GM12892 (cell line): ENCODE measurements around the gene MICAL3.

Source experiments
- DNase-seq: peaks from one replicate; pipeline ENCODE4 v3.0.0; 2011; ENCODE audit not compliant: insufficient read length
- FAIRE-seq: peaks from 2 replicates; lab custom pipeline; 2011; peaks lifted over from hg19 to GRCh38; lab: Jason Lieb, UNC
- POLR2A ChIP-seq: IDR thresholded peaks from 2 replicates; pipeline ENCODE4 v1.6.1; 2011; ENCODE audit warnings: low read depth, low read length, control low read depth
- POLR2AphosphoS5 ChIP-seq: IDR thresholded peaks from 2 replicates; pipeline ENCODE4 v1.6.1; 2011; ENCODE audit warnings: low read depth, low read length, control low read depth
- TAF1 ChIP-seq: IDR thresholded peaks from 2 replicates; pipeline ENCODE4 v1.6.1; 2011; ENCODE audit warnings: low read depth, mild to moderate bottlenecking, control low read depth, low read length, borderline replicate concordance

The MICAL3 gene

DNA sequence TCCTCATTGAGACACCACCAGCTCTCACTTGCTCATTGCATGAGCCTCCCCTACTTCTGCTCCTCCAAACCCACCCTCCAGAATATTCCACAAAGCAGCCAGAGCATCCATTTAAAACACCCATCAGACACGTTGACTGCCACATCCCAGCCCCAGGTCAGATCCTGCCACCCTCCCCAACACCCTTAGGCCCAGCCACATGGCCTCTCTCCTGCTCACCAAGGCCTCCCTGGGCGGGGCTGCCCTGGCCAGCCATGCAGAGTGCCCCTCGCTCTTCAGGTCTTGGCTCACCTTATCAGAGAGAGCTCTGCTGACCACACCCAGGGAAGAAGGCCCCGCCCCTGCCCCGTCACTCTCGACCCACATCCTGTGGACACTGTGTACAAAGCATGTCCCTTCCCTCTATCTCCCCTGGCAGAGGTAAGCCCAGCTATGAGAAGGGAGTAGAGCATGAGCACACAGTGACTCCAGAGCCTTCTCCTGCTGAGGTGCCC is 106.8 kb downstream of the MICAL3 start:
- DNase-seq = no peak
- no peak for FAIRE-seq
- TF ChIP-seq TAF1 (no peak), POLR2A (no peak), POLR2AphosphoS5 (no peak)

DNA sequence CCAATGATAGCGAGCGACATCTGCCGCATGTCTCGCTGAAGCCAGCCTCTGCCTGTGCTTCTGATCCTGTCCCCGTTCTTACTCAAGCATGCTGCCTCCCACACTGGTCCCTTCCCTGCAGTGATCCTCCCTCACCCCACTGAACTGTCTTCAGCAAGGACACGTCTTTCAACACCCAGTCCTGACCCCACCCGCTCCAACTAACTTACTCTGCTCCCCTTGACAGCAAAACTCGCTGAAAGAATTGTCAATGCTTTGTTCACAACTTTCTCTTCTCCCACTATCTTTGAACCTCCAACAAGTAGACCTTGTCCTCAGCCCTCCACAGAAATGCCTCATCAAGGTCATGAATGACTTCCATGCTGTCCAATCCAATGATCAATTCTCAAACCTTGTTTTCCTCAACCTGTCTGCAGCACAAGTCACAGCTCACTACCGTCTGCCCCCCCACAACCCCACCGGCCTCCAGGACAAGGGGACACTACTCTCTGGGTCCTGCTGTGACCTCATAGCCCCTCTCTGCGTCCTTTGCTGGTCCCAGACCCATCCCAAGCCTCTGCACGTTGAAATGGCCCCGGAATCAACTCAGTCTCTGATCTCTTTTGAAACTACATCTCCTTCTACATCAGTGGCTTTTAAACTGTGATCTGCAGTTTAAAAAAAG is 108.0 kb downstream of the MICAL3 start:
- FAIRE-seq (no peak), DNase-seq (no peak)
- TF ChIP-seq TAF1 (no peak), POLR2AphosphoS5 (no peak), POLR2A (no peak)

DNA sequence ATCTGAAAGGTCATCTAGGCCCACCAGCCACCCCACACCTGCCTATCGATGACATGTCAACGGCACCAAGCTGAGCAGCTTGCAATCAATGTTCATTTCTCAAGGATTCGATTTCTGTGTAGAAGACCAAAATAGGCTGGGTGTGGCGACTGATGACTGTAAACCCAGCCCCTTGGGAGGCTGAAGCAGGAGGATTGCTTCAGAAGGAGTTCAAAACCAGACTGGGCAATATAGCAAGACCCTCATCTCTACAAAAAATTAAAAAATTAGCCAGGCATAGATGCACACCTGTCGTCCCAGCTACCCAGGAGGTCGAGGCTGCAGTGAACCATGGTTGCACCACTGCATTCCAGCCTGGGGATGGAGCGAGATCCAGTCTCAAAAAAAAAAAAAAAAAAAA is 108.7 kb downstream of the MICAL3 start:
- FAIRE-seq = no peak
- DNase-seq = no peak

DNA sequence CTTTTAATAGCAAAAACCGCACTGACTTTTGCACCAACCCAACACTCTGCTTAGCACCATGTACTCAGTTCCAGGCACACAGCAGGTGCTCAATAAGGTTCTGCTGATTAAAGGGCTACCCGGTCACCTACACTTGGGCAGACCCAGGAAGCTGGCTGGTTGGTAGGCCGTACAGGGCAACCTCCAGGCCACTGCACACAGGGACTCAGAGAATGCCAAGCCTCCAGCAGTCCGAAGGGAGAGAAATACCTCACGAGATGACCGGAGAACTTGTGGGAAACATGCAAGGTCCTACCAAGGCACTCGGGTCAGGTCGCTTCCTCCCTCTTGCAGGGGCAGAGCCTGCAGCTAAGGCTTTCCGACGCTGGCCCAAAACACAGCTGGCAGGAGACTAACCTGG is 109.2 kb downstream of the MICAL3 start:
- TF ChIP-seq TAF1 = no peak
- no peak for TF ChIP-seq POLR2A
- DNase-seq (no peak), FAIRE-seq (no peak)

More for the DNA sequence above, 108.7 kb downstream of the MICAL3 start:
- TF ChIP-seq POLR2A (no peak), TAF1 (no peak), POLR2AphosphoS5 (no peak)

DNA sequence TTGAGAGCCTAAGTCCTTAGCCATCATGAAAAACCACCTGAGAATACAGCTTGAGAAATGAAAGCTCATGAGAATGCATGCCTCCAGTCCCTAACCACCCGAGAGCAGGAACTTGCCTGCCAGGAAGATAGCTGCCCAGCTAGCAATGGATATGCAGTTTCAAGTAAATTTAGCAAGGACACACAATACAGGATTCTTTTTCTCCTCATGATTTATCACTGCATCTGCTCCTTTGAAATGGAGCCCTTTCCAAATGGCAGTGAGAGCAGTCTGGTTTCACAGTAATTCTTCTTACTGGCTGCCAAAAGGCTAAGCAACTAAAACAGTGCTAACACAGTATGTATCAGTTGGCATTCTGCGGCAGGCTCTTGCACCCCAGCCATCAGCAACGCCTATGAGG is 109.9 kb downstream of the MICAL3 start:
- no peak for DNase-seq
- FAIRE-seq = no peak
- no peak for TF ChIP-seq TAF1
- TF ChIP-seq POLR2AphosphoS5 = no peak
- TF ChIP-seq POLR2A = no peak

DNA sequence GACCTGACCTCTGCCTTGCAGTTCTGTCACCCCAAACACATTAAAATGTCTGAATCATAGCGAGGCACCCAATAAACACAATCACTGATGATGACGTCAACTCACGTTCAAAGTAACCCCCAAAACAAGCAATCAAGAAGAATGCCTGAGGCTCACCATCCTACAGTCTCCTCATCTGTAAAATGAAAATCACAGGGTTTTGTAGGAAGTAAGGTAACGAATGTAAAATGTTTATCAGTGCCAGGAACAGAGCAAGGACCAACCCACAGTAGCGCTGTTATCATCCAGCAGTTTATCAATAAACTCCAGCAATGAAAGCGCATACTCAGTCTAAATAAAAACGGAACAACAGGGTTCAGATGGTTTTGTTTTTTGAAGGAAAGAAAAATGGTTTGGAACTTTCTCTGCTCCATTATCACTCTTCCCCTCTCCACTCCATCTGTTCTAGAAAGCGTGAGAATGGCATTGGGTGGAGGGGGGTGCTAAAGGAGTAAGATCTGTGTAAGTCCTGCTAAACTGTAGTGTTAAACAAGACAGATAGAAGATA is 110.5 kb downstream of the MICAL3 start:
- FAIRE-seq = no peak
- TF ChIP-seq POLR2AphosphoS5 (no peak), POLR2A (no peak), TAF1 (no peak)
- DNase-seq = no peak

DNA sequence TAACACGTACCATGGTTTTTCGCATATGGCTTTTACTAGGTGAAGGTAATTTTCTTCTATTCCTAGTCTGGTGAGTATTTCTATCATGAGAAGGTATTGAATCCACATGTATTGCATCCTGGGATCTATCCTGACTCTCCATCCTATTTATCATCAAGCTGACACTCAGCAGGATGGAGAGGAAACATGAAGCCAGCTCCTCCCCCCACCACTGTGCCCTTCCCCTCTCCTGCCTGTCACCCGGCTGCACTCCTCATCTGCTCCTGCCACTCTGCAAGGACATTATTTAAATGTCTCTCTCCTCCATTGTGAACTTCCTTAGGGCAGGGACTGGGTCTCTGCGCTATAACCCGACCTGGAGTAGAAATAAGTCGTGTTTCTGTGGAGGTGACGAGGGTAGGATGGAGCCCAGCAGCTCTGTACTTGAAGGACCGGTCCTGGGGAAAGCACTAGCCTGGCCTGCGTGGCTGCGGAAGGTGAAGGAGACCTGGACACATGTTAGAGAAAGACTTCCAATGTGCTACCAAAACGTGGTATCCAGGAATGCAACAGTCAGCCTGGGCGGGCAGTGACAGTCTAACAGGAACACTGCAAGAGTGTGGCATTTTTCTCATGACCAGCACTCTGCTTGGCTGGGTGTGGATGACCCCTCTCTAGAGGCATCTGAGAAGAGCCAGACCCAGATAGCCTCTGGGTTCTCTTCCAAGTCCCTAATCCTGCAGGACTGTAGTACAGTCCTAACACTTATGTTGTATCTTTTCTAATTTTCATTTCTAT is 111.2 kb downstream of the MICAL3 start:
- no peak for DNase-seq
- FAIRE-seq = no peak
- TF ChIP-seq POLR2AphosphoS5 (no peak), POLR2A (no peak), TAF1 (no peak)

DNA sequence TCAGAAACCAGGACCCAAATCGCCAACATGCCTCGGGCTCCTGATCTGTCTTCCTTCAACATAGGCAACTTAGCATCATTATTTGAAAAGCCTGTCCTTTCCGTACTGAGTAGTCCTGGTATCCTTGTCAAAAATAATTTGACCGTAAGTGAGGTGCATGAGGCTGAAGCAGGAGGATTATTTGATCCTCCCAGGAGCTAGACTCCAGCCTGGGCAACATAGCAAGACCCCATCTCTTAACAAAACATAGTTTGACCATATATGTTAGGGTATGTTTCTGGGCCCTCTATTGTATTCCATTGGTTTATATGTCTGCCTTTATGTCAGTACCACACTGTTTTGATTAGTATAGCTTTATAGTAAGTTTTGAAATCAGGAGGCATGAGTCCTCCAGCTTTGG is 112.5 kb downstream of the MICAL3 start:
- DNase-seq = no peak
- no peak for TF ChIP-seq POLR2AphosphoS5
- no peak for TF ChIP-seq POLR2A
- TF ChIP-seq TAF1 = no peak
- FAIRE-seq = no peak

DNA sequence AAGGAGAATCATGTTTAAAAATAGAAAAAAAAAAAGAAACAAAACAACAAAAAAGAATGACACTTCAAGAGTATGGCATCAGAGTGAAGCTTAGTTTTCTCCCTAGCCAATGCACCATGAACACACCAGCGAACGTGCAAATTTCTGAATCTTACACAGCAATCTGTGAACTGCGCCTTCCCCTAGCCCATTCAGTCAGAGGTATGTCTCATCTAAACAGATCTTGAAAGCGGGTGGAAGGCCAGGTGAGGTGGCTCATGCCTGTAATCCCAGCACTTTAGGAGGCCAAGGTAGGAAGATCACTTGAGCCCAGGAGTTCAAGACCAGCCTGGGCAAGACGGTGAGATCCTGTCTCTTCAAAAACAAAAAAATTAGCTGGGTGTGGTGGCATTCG is 113.1 kb downstream of the MICAL3 start:
- no peak for FAIRE-seq
- no peak for DNase-seq
- TF ChIP-seq POLR2A = no peak
- no peak for TF ChIP-seq POLR2AphosphoS5
- TF ChIP-seq TAF1 = no peak

DNA sequence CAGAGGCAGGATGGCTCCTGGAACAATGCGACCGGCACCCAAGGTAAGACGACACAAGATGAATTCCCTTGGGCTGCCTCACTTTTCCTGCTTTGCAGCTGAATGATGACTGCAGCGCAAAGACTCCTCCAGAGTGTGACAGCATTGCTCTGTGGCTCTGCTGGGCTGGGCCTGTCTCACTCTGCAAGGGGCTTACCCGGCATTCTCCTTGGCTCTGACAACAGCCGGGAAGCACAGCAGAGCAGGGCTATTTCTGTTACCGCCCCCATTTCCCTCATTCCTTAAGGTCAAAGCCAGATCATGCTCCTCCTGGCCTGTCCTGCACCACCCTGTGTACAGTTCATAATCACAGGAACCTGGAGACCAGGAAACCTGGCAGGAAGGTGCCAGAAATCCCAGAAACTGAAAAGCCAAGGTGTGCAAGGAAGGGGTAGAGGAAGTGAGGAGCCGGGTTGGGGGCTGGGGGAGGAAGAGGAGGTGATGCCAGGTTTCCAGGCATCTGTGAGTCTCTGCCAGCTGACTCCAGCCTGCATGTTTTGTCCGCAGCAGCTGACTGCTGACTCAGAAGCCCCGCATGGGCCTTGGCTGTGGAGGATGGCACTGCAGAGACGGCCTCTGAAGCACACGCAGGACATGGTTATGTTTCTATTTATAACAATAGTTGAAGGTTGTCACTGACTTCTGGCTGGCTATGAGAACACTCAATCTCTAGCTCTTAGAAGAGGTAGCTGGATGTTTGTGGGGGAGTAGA is 113.6 kb downstream of the MICAL3 start:
- FAIRE-seq (no peak), DNase-seq (no peak)
- no peak for TF ChIP-seq POLR2A
- no peak for TF ChIP-seq POLR2AphosphoS5
- no peak for TF ChIP-seq TAF1

DNA sequence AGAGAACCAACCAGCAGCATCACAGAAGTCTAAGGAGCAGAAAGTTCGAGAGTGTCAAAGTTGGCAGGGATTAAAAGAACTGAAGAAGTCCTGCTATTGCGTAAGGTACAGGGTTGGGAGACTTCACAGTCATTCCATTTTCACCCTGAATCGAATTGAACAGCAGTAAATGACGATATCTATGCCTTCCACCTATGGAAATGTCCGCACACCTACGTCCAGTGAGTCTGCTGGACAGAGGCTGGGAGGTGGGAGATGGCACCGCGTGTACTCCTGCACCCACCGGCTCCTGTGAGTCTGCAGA is 116.7 kb downstream of the MICAL3 start:
- no peak for DNase-seq
- FAIRE-seq = no peak
- TF ChIP-seq POLR2A (no peak), POLR2AphosphoS5 (no peak), TAF1 (no peak)
